HEK293 (cell line): ENCODE data around the gene TPGS1.

Source experiments
- CTCF ChIA-PET: fragments of 350-600 bp; formaldehyde crosslinking; extraction: SDS; loops from one replicate; lab custom pipeline; 2021; ENCODE audit warnings: antibody characterized with exemption; lab: Yijun Ruan, JAX
- POLR2A ChIA-PET: fragments of 300-600 bp; formaldehyde crosslinking; extraction: SDS; loops from one replicate; lab custom pipeline; 2020; ENCODE audit warnings: antibody characterized with exemption, inconsistent platforms; lab: Yijun Ruan, JAX
- H3K27ac ChIP-seq: fragments of 200-500 bp; sonication (Bioruptor generic); 2 replicates; pipeline ENCODE4 v1.5.1; 2014; ENCODE audit warnings: low read depth, low read length, control low read depth, inconsistent platforms; ENCODE audit errors: extremely low read depth
- H3K36me3 ChIP-seq, 2 experiments: fragments of 200-500 bp in 1 of 2; sonication (Bioruptor generic) in 1 of 2; 1 replicate in 1 of 2; 2 replicates in 1 of 2; pipeline ENCODE4 v1.5.1; 2014 to 2017; ENCODE audit warnings: inconsistent platforms in 2 of 2, low read length in 2 of 2; ENCODE audit not compliant: control insufficient read depth in 2 of 2, insufficient read depth in 1 of 2
- H3K4me1 ChIP-seq: fragments of 200-500 bp; sonication (Bioruptor generic); 2 replicates; pipeline ENCODE4 v1.5.1; 2014; ENCODE audit warnings: mild to moderate bottlenecking, low read length, inconsistent platforms; ENCODE audit not compliant: control insufficient read depth, insufficient read depth
- H3K4me3 ChIP-seq: 2 replicates; pipeline ENCODE4 v1.5.1; 2011; ENCODE audit warnings: low read depth, mild to moderate bottlenecking, control low read depth, low read length, moderate library complexity
- H3K9me3 ChIP-seq: fragments of 200-500 bp; sonication (Bioruptor generic); 2 replicates; pipeline ENCODE4 v1.5.1; 2014; ENCODE audit warnings: low read depth, low read length, inconsistent platforms; ENCODE audit not compliant: control insufficient read depth, insufficient read depth
- GLIS1 ChIP-seq: fragments of 450-650 bp; formaldehyde crosslinking; IDR thresholded peaks from 2 replicates; pipeline ENCODE4 v1.5.1; 2016; ENCODE audit warnings: missing biosample characterization, missing genetic modification characterization
- KLF10 ChIP-seq: fragments of 450-650 bp; IDR thresholded peaks from 2 replicates; pipeline ENCODE4 v1.5.1; 2018; ENCODE audit warnings: missing biosample characterization, mild to moderate bottlenecking, missing genetic modification characterization
- TSHZ1 ChIP-seq: fragments of 450-650 bp; formaldehyde crosslinking; IDR thresholded peaks from 2 replicates; pipeline ENCODE4 v1.5.1; 2016; ENCODE audit warnings: missing biosample characterization, missing genetic modification characterization, borderline replicate concordance
- ZBTB17 ChIP-seq: fragments of 450-650 bp; formaldehyde crosslinking; IDR thresholded peaks from 2 replicates; pipeline ENCODE4 v1.5.1; 2016; ENCODE audit warnings: missing biosample characterization, missing genetic modification characterization
- ZIC2 ChIP-seq: fragments of 450-650 bp; formaldehyde crosslinking; IDR thresholded peaks from 2 replicates; pipeline ENCODE4 v1.5.1; 2016; ENCODE audit warnings: missing biosample characterization, missing genetic modification characterization
- ZNF138 ChIP-seq: fragments of 450-650 bp; formaldehyde crosslinking; IDR thresholded peaks from 2 replicates; pipeline ENCODE4 v1.5.1; 2016; ENCODE audit warnings: missing biosample characterization, missing genetic modification characterization, borderline replicate concordance
- ZNF157 ChIP-seq: fragments of 450-650 bp; formaldehyde crosslinking; IDR thresholded peaks from 2 replicates; pipeline ENCODE4 v1.5.1; 2016; ENCODE audit warnings: missing biosample characterization, missing genetic modification characterization
- ZNF341 ChIP-seq: fragments of 450-650 bp; formaldehyde crosslinking; IDR thresholded peaks from 2 replicates; pipeline ENCODE4; 2016; ENCODE audit warnings: low read depth, missing biosample characterization, missing genetic modification characterization
- ZNF513 ChIP-seq: fragments of 450-650 bp; IDR thresholded peaks from 2 replicates; pipeline ENCODE4 v1.5.1; 2018; ENCODE audit warnings: missing biosample characterization, missing genetic modification characterization
- ZNF623 ChIP-seq: fragments of 450-650 bp; formaldehyde crosslinking; IDR thresholded peaks from 2 replicates; pipeline ENCODE4 v1.5.1; 2016; ENCODE audit warnings: missing biosample characterization, missing genetic modification characterization
- ZNF660 ChIP-seq: fragments of 450-650 bp; IDR thresholded peaks from 2 replicates; pipeline ENCODE4 v1.5.1; 2018; ENCODE audit warnings: missing biosample characterization, mild to moderate bottlenecking, missing genetic modification characterization
- ZNF704 ChIP-seq: fragments of 450-650 bp; formaldehyde crosslinking; IDR thresholded peaks from 2 replicates; pipeline ENCODE4 v1.5.1; 2016; ENCODE audit warnings: missing biosample characterization, missing genetic modification characterization
- ZNF768 ChIP-seq: fragments of 450-650 bp; formaldehyde crosslinking; IDR thresholded peaks from 2 replicates; pipeline ENCODE4 v1.5.1; 2018; ENCODE audit warnings: missing biosample characterization, mild to moderate bottlenecking, missing genetic modification characterization

TPGS1 gene

GRCh38 chr19:483332-484072 is 23.8 kb upstream of the TPGS1 start:
- Histone ChIP-seq H3K36me3 (no peaks in the 10 kb centered on the region), H3K9me3 (no peaks in the 10 kb centered on the region), H3K4me3 (no peak overlapping the region), H3K27ac (no peak overlapping the region), H3K4me1 (no peaks in the 10 kb centered on the region)
- ChIA-PET CTCF (no interaction called here), POLR2A (interaction anchor here (0.5 to 0.7 kb wide), 2 partner anchors 80 to 231 kb away, joined by 3 to 4 read pairs; no protein-coding TSS in a partner anchor)
- TF ChIP-seq GLIS1 (tag by site-specific recombination) (peak; percentile 94), ZBTB17 (tag by site-specific recombination) (peak; percentile 52; the same call in 1 of the 2 replicates), TSHZ1 (tag by site-specific recombination) (peak; percentile 47; the same call in 1 of the 2 replicates), ZIC2 (tag by site-specific recombination) (peak; percentile 42), ZNF660 (tag by site-specific recombination) (no peak)

GRCh38 chr19:484494-484893 is 22.8 kb upstream of the TPGS1 start:
- TF ChIP-seq KLF10 (no peak), ZIC2 (tag by site-specific recombination) (0 out of 2 replicates have a peak, but pooled peaks have one; percentile 16), ZNF623 (tag by site-specific recombination) (peak; percentile 93)
- no peak overlapping the region for H3K27ac ChIP-seq
- ChIA-PET CTCF (no interaction called here), POLR2A (no interaction called here)
- no peak overlapping the region for H3K4me3 ChIP-seq
- H3K9me3 ChIP-seq, result no peaks in the 10 kb centered on the region
- H3K4me1 ChIP-seq, result no peaks in the 10 kb centered on the region
- no peaks in the 10 kb centered on the region for H3K36me3 ChIP-seq

GRCh38 chr19:485077-485476 is 22.2 kb upstream of the TPGS1 start:
- CTCF ChIA-PET, result interaction anchor here (0.7 kb wide), 1 partner anchor 22 kb away, joined by 3 read pairs; no protein-coding TSS in a partner anchor
- H3K36me3 ChIP-seq, result no peaks in the 10 kb centered on the region
- H3K27ac ChIP-seq, result no peak overlapping the region
- no peaks in the 10 kb centered on the region for H3K4me1 ChIP-seq
- POLR2A ChIA-PET, result interaction anchor here (0.6 to 4.3 kb wide), 3 partner anchors 22 to 201 kb away, joined by 4 to 33 read pairs (median 5); partner anchors contain the start of genes SHC2 and TPGS1
- no peak overlapping the region for H3K4me3 ChIP-seq
- TF ChIP-seq ZNF157 (tag by site-specific recombination), result peak; percentile 67
- no peak for TF ChIP-seq ZNF768 (tag by site-specific recombination)
- no peak for TF ChIP-seq ZNF704 (tag by site-specific recombination)
- no peak for TF ChIP-seq ZNF138 (tag by site-specific recombination)
- TF ChIP-seq ZNF341 (tag by site-specific recombination), result peak; percentile 41; the same call in 1 of the 2 replicates
- no peak for TF ChIP-seq ZNF513 (tag by site-specific recombination)
- no peaks in the 10 kb centered on the region for H3K9me3 ChIP-seq
